ENCODE measurements around the gene WWP2. TPM values are rescaled to one million over a fixed set of nuclear protein-coding genes. Genes with fewer than 3 reads are reported as not detected.
"Not testable (repeated sequence)": the region's sequence is repeated elsewhere in the genome, so short reads cannot be mapped to it uniquely, and the experiment has no call there.

WWP2 gene
- total and polyA plus RNA-seq, 2 experiments from 2014 or later: 18.5 to 19.0 TPM

GRCh38 chr16:69952572-69953355, 190.6 kb downstream of the WWP2 start:
- H4K20me1 ChIP-seq (ENCODE audit: insufficient read depth); H3K9me3 ChIP-seq (ENCODE audit: low read depth); DNase-seq; H3K9ac ChIP-seq; H3K36me3 ChIP-seq (ENCODE audit: low read depth); H3F3A ChIP-seq (ENCODE audit: insufficient read depth); H3K79me2 ChIP-seq (ENCODE audit: insufficient read depth); H3K4me3 ChIP-seq; H3K27me3 ChIP-seq (replicated peaks; ENCODE audit: insufficient read depth); H3K4me1 ChIP-seq (ENCODE audit: insufficient read depth); H3K4me2 ChIP-seq (ENCODE audit: unreplicated experiment); H3K27ac ChIP-seq; in situ Hi-C loops (cut with MboI); H3K9me2 ChIP-seq (ENCODE audit: insufficient read depth); H2AFZ ChIP-seq: not testable (repeated sequence)
- WGBS, 2 experiments (ENCODE audit: low coverage in 1 of 2, low lambda C conversion rate in 2 of 2, missing lambda C conversion rate in 2 of 2): 60 to 69% methylated on average over 6 to 17 of the region's 24 CpGs

- H2AFZ ChIP-seq; H3K4me3 ChIP-seq; H3K27ac ChIP-seq; H3K36me3 ChIP-seq (ENCODE audit: low read depth); H3K4me1 ChIP-seq (ENCODE audit: insufficient read depth); H3K4me2 ChIP-seq (ENCODE audit: unreplicated experiment); H3K27me3 ChIP-seq (replicated peaks; ENCODE audit: insufficient read depth); H3K9me2 ChIP-seq (ENCODE audit: insufficient read depth); H4K20me1 ChIP-seq (ENCODE audit: insufficient read depth); H3K9ac ChIP-seq; H3F3A ChIP-seq (ENCODE audit: insufficient read depth); H3K79me2 ChIP-seq (ENCODE audit: insufficient read depth); H3K9me3 ChIP-seq (ENCODE audit: low read depth); in situ Hi-C loops (cut with MboI); DNase-seq: not testable (repeated sequence)
- 91 to 92% methylated on average over 12 to 13 of the region's 13 CpGs for WGBS, 2 experiments (ENCODE audit: low coverage in 1 of 2, low lambda C conversion rate in 2 of 2, missing lambda C conversion rate in 2 of 2)
Measured at GRCh38 chr16:69954241-69954640, 192.1 kb downstream of the WWP2 start.

- H4K20me1 ChIP-seq (ENCODE audit: insufficient read depth); H3K27ac ChIP-seq; H3K4me3 ChIP-seq; H3K9me2 ChIP-seq (ENCODE audit: insufficient read depth); H3K27me3 ChIP-seq (replicated peaks; ENCODE audit: insufficient read depth); H3F3A ChIP-seq (ENCODE audit: insufficient read depth); H3K9ac ChIP-seq; in situ Hi-C loops (cut with MboI); H3K4me2 ChIP-seq (ENCODE audit: unreplicated experiment); DNase-seq; H3K36me3 ChIP-seq (ENCODE audit: low read depth); H3K4me1 ChIP-seq (ENCODE audit: insufficient read depth); H2AFZ ChIP-seq; H3K79me2 ChIP-seq (ENCODE audit: insufficient read depth); H3K9me3 ChIP-seq (ENCODE audit: low read depth): not testable (repeated sequence)
- WGBS, 2 experiments (ENCODE audit: low coverage in 1 of 2, low lambda C conversion rate in 2 of 2, missing lambda C conversion rate in 2 of 2): 96 to 100% methylated on average over 2 to 4 of the region's 9 CpGs
Measured at GRCh38 chr16:69963312-69963711, 201.2 kb downstream of the WWP2 start.

- H3K4me3 ChIP-seq; H3K9me3 ChIP-seq (ENCODE audit: low read depth); H3F3A ChIP-seq (ENCODE audit: insufficient read depth); H3K9me2 ChIP-seq (ENCODE audit: insufficient read depth); in situ Hi-C loops (cut with MboI); H3K36me3 ChIP-seq (ENCODE audit: low read depth); H3K27me3 ChIP-seq (replicated peaks; ENCODE audit: insufficient read depth); H4K20me1 ChIP-seq (ENCODE audit: insufficient read depth); H3K4me1 ChIP-seq (ENCODE audit: insufficient read depth); H3K27ac ChIP-seq; H3K79me2 ChIP-seq (ENCODE audit: insufficient read depth): not testable (repeated sequence)
- peak; percentile 19 for DNase-seq
- peak overlapping the region; percentile 35 for H3K4me2 ChIP-seq (ENCODE audit: unreplicated experiment)
- H2AFZ ChIP-seq: peak overlapping the region; percentile 51; the same call in 1 of the 2 replicates
- 36 to 68% methylated on average over 8 to 18 of the region's 68 CpGs for WGBS, 2 experiments (ENCODE audit: low coverage in 1 of 2, low lambda C conversion rate in 2 of 2, missing lambda C conversion rate in 2 of 2)
- peak overlapping the region; percentile 40 for H3K9ac ChIP-seq
Measured at GRCh38 chr16:69964960-69965660, 203.0 kb downstream of the WWP2 start.

- 8 to 14% methylated on average over 4 to 5 of the region's 24 CpGs for WGBS, 2 experiments (ENCODE audit: low coverage in 1 of 2, low lambda C conversion rate in 2 of 2, missing lambda C conversion rate in 2 of 2)
- H3K9me3 ChIP-seq (ENCODE audit: low read depth); in situ Hi-C loops (cut with MboI); H4K20me1 ChIP-seq (ENCODE audit: insufficient read depth); H3K4me1 ChIP-seq (ENCODE audit: insufficient read depth); H3K4me2 ChIP-seq (ENCODE audit: unreplicated experiment); H3K27ac ChIP-seq; DNase-seq; H3K36me3 ChIP-seq (ENCODE audit: low read depth); H3K27me3 ChIP-seq (replicated peaks; ENCODE audit: insufficient read depth); H3K9me2 ChIP-seq (ENCODE audit: insufficient read depth); H3F3A ChIP-seq (ENCODE audit: insufficient read depth); H3K9ac ChIP-seq; H3K79me2 ChIP-seq (ENCODE audit: insufficient read depth); H3K4me3 ChIP-seq: not testable (repeated sequence)
- peak overlapping the region; percentile 51; the same call in 1 of the 2 replicates for H2AFZ ChIP-seq
Measured at GRCh38 chr16:69965661-69966054, 203.5 kb downstream of the WWP2 start.

- in situ Hi-C loops (cut with MboI); H3K27me3 ChIP-seq (replicated peaks; ENCODE audit: insufficient read depth): not testable (repeated sequence)
- no CpG with 5 or more reads among the region's 5 CpGs for WGBS, 2 experiments (ENCODE audit: low coverage in 1 of 2, low lambda C conversion rate in 2 of 2, missing lambda C conversion rate in 2 of 2)
Measured at GRCh38 chr16:69967688-69968087, 205.6 kb downstream of the WWP2 start.

GRCh38 chr16:69968125-69968524, 206.0 kb downstream of the WWP2 start:
- H3K27me3 ChIP-seq (replicated peaks; ENCODE audit: insufficient read depth); H4K20me1 ChIP-seq (ENCODE audit: insufficient read depth); H2AFZ ChIP-seq; H3K9me3 ChIP-seq (ENCODE audit: low read depth); H3K27ac ChIP-seq; H3K4me2 ChIP-seq (ENCODE audit: unreplicated experiment); in situ Hi-C loops (cut with MboI); H3K9ac ChIP-seq; H3K9me2 ChIP-seq (ENCODE audit: insufficient read depth); H3K36me3 ChIP-seq (ENCODE audit: low read depth); H3F3A ChIP-seq (ENCODE audit: insufficient read depth); DNase-seq; H3K4me3 ChIP-seq; H3K79me2 ChIP-seq (ENCODE audit: insufficient read depth); H3K4me1 ChIP-seq (ENCODE audit: insufficient read depth): not testable (repeated sequence)
- no CpG with 5 or more reads among the region's 10 CpGs for WGBS, 2 experiments (ENCODE audit: low coverage in 1 of 2, low lambda C conversion rate in 2 of 2, missing lambda C conversion rate in 2 of 2)

More at GRCh38 chr16:69967688-69968087, 205.6 kb downstream of the WWP2 start:
- H3K9me2 ChIP-seq (ENCODE audit: insufficient read depth); DNase-seq; H3K36me3 ChIP-seq (ENCODE audit: low read depth); H3K4me2 ChIP-seq (ENCODE audit: unreplicated experiment); H3K9ac ChIP-seq; H3K79me2 ChIP-seq (ENCODE audit: insufficient read depth); H3K27ac ChIP-seq; H3K4me3 ChIP-seq; H4K20me1 ChIP-seq (ENCODE audit: insufficient read depth); H3F3A ChIP-seq (ENCODE audit: insufficient read depth); H3K4me1 ChIP-seq (ENCODE audit: insufficient read depth); H2AFZ ChIP-seq; H3K9me3 ChIP-seq (ENCODE audit: low read depth): not testable (repeated sequence)
